Breast epithelium (tissue), 4 donors: ENCODE data around the gene MYO1E. TPM values are rescaled to one million over a fixed set of nuclear protein-coding genes. Genes with fewer than 3 reads are reported as not detected.
A peak's percentile ranks its signal among the peaks of the same experiment; 100 is the strongest.

ENCODE experiments used
- DNase-seq, 2 donors: peaks; one replicate each; pipeline ENCODE4 v3.0.0-alpha.2; 2019; ENCODE audit warnings: low spot score in 2 of 2
- H3K27ac ChIP-seq, 2 donors: fragments of 200-600 bp; sonication (generic) in 1 of 2; one replicate each; pipeline ENCODE4 v1.5.1; 2016 to 2019; ENCODE audit warnings: mild to moderate bottlenecking in 1 of 2
- H3K27me3 ChIP-seq, 2 donors: fragments of 200-600 bp; sonication (generic) in 1 of 2; one replicate each; pipeline versions ENCODE4 v1.5.1 to v1.6.0; 2017 to 2019; ENCODE audit warnings: control low read depth in 1 of 2, mild to moderate bottlenecking in 1 of 2
- H3K36me3 ChIP-seq: fragments of 200-600 bp; one replicate; pipeline ENCODE4 v1.5.1; 2019
- H3K4me1 ChIP-seq, 2 donors: fragments of 200-600 bp; sonication (generic); one replicate each; pipeline ENCODE4 v1.5.1; 2016 to 2019; ENCODE audit warnings: control low read depth in 1 of 2
- H3K4me3 ChIP-seq, 3 donors: fragments of 200-600 bp; sonication (generic); 1 replicate in 2 of 3; 2 replicates in 1 of 3; pipeline ENCODE4 v1.5.1; 2016 to 2019; ENCODE audit warnings: mild to moderate bottlenecking in 3 of 3, moderate library complexity in 2 of 3
- H3K9me3 ChIP-seq, 2 donors: fragments of 200-600 bp; sonication (generic) in 1 of 2; one replicate each; pipeline ENCODE4 v1.5.1; 2016 to 2019; ENCODE audit warnings: control low read depth in 1 of 2
- POLR2A ChIP-seq: fragments of 450-650 bp; IDR thresholded peaks from one replicate; pipeline ENCODE4 v1.6.1; 2016; ENCODE audit warnings: antibody characterized with exemption, mild to moderate bottlenecking, moderate library complexity
- POLR2AphosphoS5 ChIP-seq, 3 donors: sonication (generic); formaldehyde crosslinking; IDR thresholded peaks; one replicate each; pipeline ENCODE4 v1.6.1; 2017; ENCODE audit warnings: antibody characterized with exemption in 3 of 3
- intact Hi-C: fragments of 100-400 bp; cut with DNase I; formaldehyde crosslinking; loops from one replicate; pipeline ENCODE4 v1.15.1; 2023; ENCODE audit warnings: low total_unique reads
- total RNA-seq, 3 donors: library from RNA; depleted of rRNA; stranded (reverse); fragments of >200 nt; gene quantifications; one replicate each; pipeline ENCODE4 v1.1.0, GENCODE V29; 2016
- TF ChIP-seq, protein P1 (sequence below), 3 donors: fragments of 450-650 bp; IDR thresholded peaks; one replicate each; pipeline ENCODE4 v1.5.1; 2016 to 2017; ENCODE audit warnings: antibody characterized with exemption in 3 of 3, mild to moderate bottlenecking in 3 of 3, moderate library complexity in 3 of 3

The MYO1E gene
- total RNA-seq, 3 donors from 2014 or later: 51.5 to 76.1 (median 68.6) TPM

DNA sequence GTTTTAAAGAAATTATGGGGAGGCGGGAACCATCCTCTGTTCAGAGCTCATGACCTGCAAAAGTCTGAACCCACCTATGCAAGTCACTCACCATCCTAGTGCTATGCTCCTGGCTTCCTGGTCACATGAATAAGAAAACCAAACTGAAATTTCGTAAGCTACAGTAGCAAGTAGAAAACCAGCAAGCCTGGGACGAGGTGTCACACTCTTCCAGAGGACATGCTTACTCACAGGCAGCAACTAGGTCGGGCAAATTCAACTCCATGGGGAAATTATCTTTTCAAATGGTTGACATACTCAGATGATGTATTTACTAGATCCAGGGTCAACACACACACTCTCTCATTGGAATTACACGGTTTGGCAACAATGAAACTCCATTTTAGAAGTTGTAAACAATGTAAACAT, 134.7 kb downstream of the MYO1E start:
- no peak for DNase-seq
- H3K27me3 ChIP-seq: no peaks in the 10 kb centered on the region
- intact Hi-C loops: no loop called here
- H3K9me3 ChIP-seq: no peaks in the 10 kb centered on the region
- no peak for TF ChIP-seq POLR2A
- TF ChIP-seq, protein P1, sequence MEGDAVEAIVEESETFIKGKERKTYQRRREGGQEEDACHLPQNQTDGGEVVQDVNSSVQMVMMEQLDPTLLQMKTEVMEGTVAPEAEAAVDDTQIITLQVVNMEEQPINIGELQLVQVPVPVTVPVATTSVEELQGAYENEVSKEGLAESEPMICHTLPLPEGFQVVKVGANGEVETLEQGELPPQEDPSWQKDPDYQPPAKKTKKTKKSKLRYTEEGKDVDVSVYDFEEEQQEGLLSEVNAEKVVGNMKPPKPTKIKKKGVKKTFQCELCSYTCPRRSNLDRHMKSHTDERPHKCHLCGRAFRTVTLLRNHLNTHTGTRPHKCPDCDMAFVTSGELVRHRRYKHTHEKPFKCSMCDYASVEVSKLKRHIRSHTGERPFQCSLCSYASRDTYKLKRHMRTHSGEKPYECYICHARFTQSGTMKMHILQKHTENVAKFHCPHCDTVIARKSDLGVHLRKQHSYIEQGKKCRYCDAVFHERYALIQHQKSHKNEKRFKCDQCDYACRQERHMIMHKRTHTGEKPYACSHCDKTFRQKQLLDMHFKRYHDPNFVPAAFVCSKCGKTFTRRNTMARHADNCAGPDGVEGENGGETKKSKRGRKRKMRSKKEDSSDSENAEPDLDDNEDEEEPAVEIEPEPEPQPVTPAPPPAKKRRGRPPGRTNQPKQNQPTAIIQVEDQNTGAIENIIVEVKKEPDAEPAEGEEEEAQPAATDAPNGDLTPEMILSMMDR (IDR thresholded peaks at IDR 0.05): no peak
- no peak for TF ChIP-seq POLR2AphosphoS5 (IDR thresholded peaks at IDR 0.05)
- H3K27ac ChIP-seq: no peak overlapping the region
- H3K4me1 ChIP-seq: no peaks in the 10 kb centered on the region
- no peak overlapping the region for H3K4me3 ChIP-seq
- H3K36me3 ChIP-seq: no peaks in the 10 kb centered on the region

DNA sequence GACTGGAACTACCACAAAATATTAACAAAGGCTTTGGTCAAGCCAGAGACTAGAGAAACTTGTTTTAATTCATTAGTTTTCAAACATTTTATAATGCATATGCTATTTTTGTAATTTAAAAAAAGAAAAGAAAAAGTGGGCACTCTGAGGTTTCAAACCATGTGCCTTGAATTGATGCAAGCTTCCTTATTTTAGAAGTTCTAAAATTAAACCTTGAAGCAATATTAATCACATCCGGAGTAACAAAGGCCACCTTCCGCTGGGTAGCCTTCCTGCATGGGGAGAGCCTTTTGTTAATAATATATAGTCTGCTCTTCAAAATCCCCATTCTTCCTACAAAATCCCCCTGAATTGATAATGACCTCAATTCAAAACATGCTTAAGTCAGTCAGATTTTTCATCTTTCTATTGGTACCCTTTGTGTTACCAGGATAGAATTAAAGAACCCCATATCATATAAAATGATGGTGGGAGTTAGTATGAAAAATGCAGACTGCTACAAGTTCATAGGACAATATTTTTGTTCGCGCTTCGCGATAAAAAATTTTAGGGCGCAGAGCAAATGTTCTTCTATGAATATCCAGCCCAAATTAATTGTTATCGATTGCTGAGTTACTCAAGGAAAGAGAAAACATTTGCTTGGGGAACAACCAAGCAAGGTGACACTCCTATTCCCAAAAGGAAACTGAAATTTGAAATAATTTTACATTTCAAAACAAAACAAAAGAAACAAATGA, 135.4 kb downstream of the MYO1E start:
- Histone ChIP-seq H3K27ac (no peak overlapping the region), H3K4me1 (peaks cover 0 to 5% of the 10 kb centered on the region in 2 donors), H3K36me3 (no peaks in the 10 kb centered on the region), H3K9me3 (no peaks in the 10 kb centered on the region), H3K27me3 (no peaks in the 10 kb centered on the region), H3K4me3 (no peak overlapping the region)
- intact Hi-C loops: no loop called here
- TF ChIP-seq POLR2A (no peak), POLR2AphosphoS5 (IDR thresholded peaks at IDR 0.05) (no peak)
- TF ChIP-seq, protein P1 (IDR thresholded peaks at IDR 0.05): no peak
- no peak for DNase-seq

DNA sequence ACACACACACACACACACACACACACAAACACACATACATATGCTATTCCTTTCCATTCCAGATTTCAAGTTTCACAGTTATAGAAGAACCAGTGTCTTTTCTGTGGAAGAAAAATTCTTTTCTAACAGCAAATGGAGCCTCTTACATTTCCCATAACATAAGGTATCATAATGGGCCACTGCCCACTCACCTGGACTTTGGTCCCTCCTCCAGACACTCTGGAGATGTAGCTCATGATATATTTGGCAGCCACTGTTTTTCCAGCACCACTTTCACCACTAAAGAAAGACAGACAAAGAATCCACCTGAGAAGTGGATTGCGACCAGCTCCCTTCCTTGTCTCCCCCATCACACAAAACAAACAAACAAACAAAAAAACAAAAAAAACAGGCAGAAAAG, 136.3 kb downstream of the MYO1E start:
- H3K27ac ChIP-seq: no peak overlapping the region

DNA sequence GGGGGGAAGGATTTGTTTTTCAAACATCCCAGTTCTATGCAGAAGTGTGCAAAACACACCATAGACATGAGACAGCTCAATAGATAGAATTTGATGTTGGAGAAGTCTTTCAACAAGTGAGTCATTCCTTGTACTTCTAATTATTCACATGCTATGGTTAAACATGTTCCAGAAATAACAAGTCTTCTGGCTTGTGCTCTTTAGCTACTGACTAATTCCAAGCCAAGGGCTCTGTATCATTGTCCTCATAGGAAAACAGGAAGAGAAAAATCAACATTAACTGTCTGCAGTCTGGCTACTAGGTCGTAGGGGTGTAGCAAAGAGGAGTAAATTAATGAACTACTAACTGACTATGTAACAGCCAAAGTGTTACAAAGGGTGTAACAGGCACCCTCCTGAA, 140.2 kb downstream of the MYO1E start:
- no peak overlapping the region for H3K4me3 ChIP-seq
- H3K36me3 ChIP-seq: no peaks in the 10 kb centered on the region
- H3K4me1 ChIP-seq: peaks cover 0 to 8% of the 10 kb centered on the region in 2 donors
- TF ChIP-seq POLR2A (no peak), POLR2AphosphoS5 (IDR thresholded peaks at IDR 0.05) (no peak)
- TF ChIP-seq, protein P1 (IDR thresholded peaks at IDR 0.05): no peak
- no peaks in the 10 kb centered on the region for H3K27me3 ChIP-seq
- H3K9me3 ChIP-seq: no peaks in the 10 kb centered on the region
- intact Hi-C loops: no loop called here
- no peak for DNase-seq
- H3K27ac ChIP-seq: peak overlapping the region; percentile 56 to 60

More for the DNA sequence above, 136.3 kb downstream of the MYO1E start:
- H3K27me3 ChIP-seq: no peaks in the 10 kb centered on the region
- no peak overlapping the region for H3K4me3 ChIP-seq
- H3K4me1 ChIP-seq: peaks cover 0 to 8% of the 10 kb centered on the region in 2 donors
- no peaks in the 10 kb centered on the region for H3K9me3 ChIP-seq
- no peaks in the 10 kb centered on the region for H3K36me3 ChIP-seq
- TF ChIP-seq POLR2A (no peak), POLR2AphosphoS5 (IDR thresholded peaks at IDR 0.05) (no peak)
- TF ChIP-seq, protein P1 (IDR thresholded peaks at IDR 0.05): no peak
- DNase-seq: no peak
- intact Hi-C loops: no loop called here

DNA sequence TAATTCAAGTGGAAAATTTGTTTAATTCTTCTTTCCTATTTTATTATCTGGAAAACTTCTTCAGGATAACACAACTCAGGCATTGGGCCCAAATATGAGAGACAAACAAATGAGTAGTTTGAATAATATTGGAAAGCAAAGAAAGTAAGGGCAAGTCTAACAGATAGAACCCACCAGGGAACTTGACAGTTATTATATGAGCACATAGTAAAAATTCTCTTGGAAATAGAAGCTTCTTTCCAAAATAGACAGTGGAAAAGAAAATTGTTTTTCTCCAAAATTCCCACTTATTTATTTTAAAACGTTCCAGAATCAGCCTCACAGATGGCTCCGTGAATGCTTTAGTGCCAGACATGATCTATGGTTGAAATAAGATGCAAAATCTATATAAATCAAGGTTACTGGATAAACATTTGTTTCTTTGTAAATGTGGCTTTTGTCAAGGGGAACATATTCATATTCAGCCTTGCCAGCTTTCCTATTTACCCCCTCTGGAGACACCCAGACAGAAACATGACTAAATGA, 142.1 kb downstream of the MYO1E start:
- H3K27ac ChIP-seq: no peak overlapping the region
- no peaks in the 10 kb centered on the region for H3K27me3 ChIP-seq
- no peak for TF ChIP-seq POLR2A
- no peak for TF ChIP-seq POLR2AphosphoS5 (IDR thresholded peaks at IDR 0.05)
- TF ChIP-seq, protein P1 (IDR thresholded peaks at IDR 0.05): no peak
- intact Hi-C loops: no loop called here
- DNase-seq: no peak
- H3K4me3 ChIP-seq: no peak overlapping the region
- no peaks in the 10 kb centered on the region for H3K9me3 ChIP-seq
- H3K4me1 ChIP-seq: peaks cover 0 to 8% of the 10 kb centered on the region in 2 donors
- no peaks in the 10 kb centered on the region for H3K36me3 ChIP-seq
